ENCODE data around the gene PYROXD2.

PYROXD2 gene

GRCh38 chr10:98405422-98405821 lies 9.6 kb downstream of the PYROXD2 start:
- Histone ChIP-seq H3K27ac (ENCODE audit: low read depth, low read length) (no peak overlapping the region), H3K4me1 (ENCODE audit: control insufficient read depth, low read length) (no peaks in the 10 kb centered on the region), H3K27me3 (ENCODE audit: control insufficient read depth, low read length) (peaks cover 6% of the 10 kb centered on the region), H3K4me2 (ENCODE audit: low read length) (no peak overlapping the region), H3F3A (ENCODE audit: control insufficient read depth, insufficient read depth) (no peaks in the 10 kb centered on the region), H3K9me2 (replicated peaks; ENCODE audit: control insufficient read depth, low read length) (no peaks in the 10 kb centered on the region), H3K4me3 (ENCODE audit: low read length) (no peak overlapping the region), H4K20me1 (ENCODE audit: control insufficient read depth, insufficient read depth, low read depth, low read length) (no peaks in the 10 kb centered on the region), H3K36me3 (ENCODE audit: control insufficient read depth, low read length) (no peaks in the 10 kb centered on the region), H3K9me3 (ENCODE audit: control insufficient read depth, insufficient read depth, low read length) (no peaks in the 10 kb centered on the region), H3K79me2 (ENCODE audit: control insufficient read depth, low read length) (no peaks in the 10 kb centered on the region)
- no peak for TF ChIP-seq EZH2phosphoT487 (IDR thresholded peaks at IDR 0.05; ENCODE audit: borderline replicate concordance, low read length)
- no peak for TF ChIP-seq CTCF (IDR thresholded peaks at IDR 0.05; ENCODE audit: low read depth, low read length, poor library complexity, severe bottlenecking)

DNA sequence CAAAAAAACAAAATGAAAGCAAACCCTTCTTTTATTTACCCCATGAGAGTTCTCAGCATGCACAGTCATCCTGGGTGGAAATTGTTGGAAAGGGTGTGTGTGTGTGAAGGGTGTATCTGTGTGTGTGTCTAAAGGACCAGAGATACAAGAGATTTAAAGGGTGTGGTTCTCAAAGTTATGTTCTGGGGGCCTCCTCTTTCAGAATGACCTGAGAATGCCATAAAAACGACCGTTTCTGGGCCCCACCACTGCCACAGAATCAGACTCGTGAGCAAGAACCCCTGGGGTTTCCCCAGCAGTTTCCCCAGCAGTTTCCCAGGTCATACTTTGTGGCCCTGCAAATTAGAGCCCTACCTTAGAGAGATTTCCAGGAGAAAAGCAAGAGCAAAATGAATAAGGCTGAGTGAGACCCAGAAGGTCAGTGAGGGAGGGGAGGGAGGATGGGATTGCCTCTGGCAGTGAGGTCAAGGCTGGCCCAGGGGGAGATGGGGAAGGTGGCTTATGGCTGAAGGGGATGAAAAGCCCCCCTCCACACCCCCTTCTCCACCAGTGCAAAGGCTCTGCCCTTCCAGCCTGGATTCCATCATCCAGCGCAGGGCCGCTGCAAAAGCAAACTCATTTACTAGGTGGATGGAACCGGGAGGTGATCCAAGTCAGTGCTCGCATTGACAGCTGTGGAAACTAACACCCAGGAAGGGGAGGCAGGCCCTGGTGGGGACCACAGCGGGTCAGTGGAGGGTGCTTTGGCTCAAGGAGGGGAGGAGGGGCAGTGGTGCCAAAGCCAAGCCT lies 10.2 kb downstream of the PYROXD2 start:
- no peaks in the 10 kb centered on the region for H3K9me2 ChIP-seq (replicated peaks; ENCODE audit: control insufficient read depth, low read length)
- no peaks in the 10 kb centered on the region for H3K9me3 ChIP-seq (ENCODE audit: control insufficient read depth, insufficient read depth, low read length)
- peaks cover 6% of the 10 kb centered on the region for H3K27me3 ChIP-seq (ENCODE audit: control insufficient read depth, low read length)
- no peaks in the 10 kb centered on the region for H3K79me2 ChIP-seq (ENCODE audit: control insufficient read depth, low read length)
- no peaks in the 10 kb centered on the region for H3F3A ChIP-seq (ENCODE audit: control insufficient read depth, insufficient read depth)
- no peak for TF ChIP-seq EZH2phosphoT487 (IDR thresholded peaks at IDR 0.05; ENCODE audit: borderline replicate concordance, low read length)
- TF ChIP-seq CTCF (IDR thresholded peaks at IDR 0.05; ENCODE audit: low read depth, low read length, poor library complexity, severe bottlenecking), result no peak
- H3K4me1 ChIP-seq (ENCODE audit: control insufficient read depth, low read length), result no peaks in the 10 kb centered on the region
- no peaks in the 10 kb centered on the region for H4K20me1 ChIP-seq (ENCODE audit: control insufficient read depth, insufficient read depth, low read depth, low read length)
- no peak overlapping the region for H3K4me3 ChIP-seq (ENCODE audit: low read length)
- H3K4me2 ChIP-seq (ENCODE audit: low read length), result no peak overlapping the region
- no peak overlapping the region for H3K27ac ChIP-seq (ENCODE audit: low read depth, low read length)
- H3K36me3 ChIP-seq (ENCODE audit: control insufficient read depth, low read length), result no peaks in the 10 kb centered on the region

- peaks cover 6% of the 10 kb centered on the region for H3K27me3 ChIP-seq (ENCODE audit: control insufficient read depth, low read length)
- no peaks in the 10 kb centered on the region for H3K36me3 ChIP-seq (ENCODE audit: control insufficient read depth, low read length)
- no peak overlapping the region for H3K4me2 ChIP-seq (ENCODE audit: low read length)
- no peak overlapping the region for H3K4me3 ChIP-seq (ENCODE audit: low read length)
- H3K9me3 ChIP-seq (ENCODE audit: control insufficient read depth, insufficient read depth, low read length), result no peaks in the 10 kb centered on the region
- H3K27ac ChIP-seq (ENCODE audit: low read depth, low read length), result no peak overlapping the region
- H4K20me1 ChIP-seq (ENCODE audit: control insufficient read depth, insufficient read depth, low read depth, low read length), result no peaks in the 10 kb centered on the region
- TF ChIP-seq EZH2phosphoT487 (IDR thresholded peaks at IDR 0.05; ENCODE audit: borderline replicate concordance, low read length) (no peak), CTCF (IDR thresholded peaks at IDR 0.05; ENCODE audit: low read depth, low read length, poor library complexity, severe bottlenecking) (no peak)
- no peaks in the 10 kb centered on the region for H3K79me2 ChIP-seq (ENCODE audit: control insufficient read depth, low read length)
- no peaks in the 10 kb centered on the region for H3F3A ChIP-seq (ENCODE audit: control insufficient read depth, insufficient read depth)
- H3K9me2 ChIP-seq (replicated peaks; ENCODE audit: control insufficient read depth, low read length), result no peaks in the 10 kb centered on the region
- no peaks in the 10 kb centered on the region for H3K4me1 ChIP-seq (ENCODE audit: control insufficient read depth, low read length)
These were observed 11.0 kb downstream of the PYROXD2 start for GRCh38 chr10:98403812-98404504.
